GM15510 (cell line): Measurements from ENCODE around the gene CTTN.

ENCODE experiments used
- POLR2A ChIP-seq: IDR thresholded peaks from 3 replicates; pipeline ENCODE4 v1.6.1; 2011; ENCODE audit warnings: borderline replicate concordance; ENCODE audit not compliant: insufficient read length; ENCODE audit errors: extremely low read depth

CTTN gene

DNA sequence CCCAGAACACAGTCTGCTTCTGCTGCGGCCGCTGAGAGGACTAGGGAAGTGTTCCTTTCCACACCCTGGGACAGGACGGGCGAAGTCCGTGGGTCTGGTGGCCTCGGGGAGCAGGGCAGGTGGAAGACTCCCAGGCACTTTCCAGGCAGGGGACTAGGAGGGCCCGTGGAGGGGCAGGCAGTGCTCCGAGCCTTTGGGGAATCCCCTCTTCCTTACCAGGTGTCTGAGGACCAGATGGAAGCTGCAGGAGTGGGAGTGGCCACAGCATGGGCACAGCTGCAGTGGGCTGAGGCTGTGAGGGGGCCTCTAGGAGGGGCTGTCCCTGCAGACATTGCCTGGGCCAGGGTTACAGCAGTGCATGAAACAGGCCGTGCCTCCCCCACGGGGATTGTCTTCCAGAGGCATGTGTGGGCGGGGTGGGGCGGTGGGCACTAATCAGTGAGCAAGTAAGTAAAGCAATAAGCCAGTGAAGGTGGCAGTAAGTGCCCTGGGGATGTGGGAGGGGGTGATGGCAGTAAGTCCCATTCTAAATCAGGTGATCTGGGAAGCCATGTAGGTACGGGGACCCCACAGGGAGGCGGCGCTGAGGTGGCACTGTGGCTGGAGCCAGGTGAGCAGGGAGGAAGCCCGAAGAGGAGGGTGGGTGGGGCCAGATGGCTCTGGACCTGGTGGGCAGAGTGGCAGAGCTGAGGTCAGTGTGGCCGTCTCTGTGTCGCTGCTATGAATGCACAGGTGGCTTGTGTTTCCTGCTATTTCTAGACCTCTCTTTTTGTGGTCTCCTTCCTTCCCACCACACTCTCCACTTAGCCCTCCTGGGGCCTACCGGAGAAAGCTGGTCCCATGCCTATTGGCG lies 66.4 kb downstream of the CTTN start:
- no peak for TF ChIP-seq POLR2A

DNA sequence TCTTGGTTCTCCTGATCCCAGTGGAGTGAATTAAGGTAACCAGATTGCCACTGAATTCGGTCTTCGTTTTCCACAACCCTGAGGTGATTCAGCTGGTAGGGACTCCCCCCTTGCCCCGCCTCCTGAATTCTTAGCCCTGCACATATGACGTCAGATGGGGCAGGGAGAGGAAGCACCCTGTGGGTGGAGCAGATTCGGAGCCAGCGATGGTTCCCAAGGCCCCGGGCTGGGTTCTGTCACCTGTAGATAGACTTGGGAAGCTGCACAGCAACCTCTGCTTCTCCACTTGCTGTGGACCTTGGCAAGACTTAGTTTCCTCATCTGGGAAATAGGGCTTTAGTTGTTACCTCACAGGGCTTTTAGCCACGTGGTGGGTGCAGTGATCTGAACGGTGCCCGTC lies 67.8 kb downstream of the CTTN start:
- TF ChIP-seq POLR2A: no peak

DNA sequence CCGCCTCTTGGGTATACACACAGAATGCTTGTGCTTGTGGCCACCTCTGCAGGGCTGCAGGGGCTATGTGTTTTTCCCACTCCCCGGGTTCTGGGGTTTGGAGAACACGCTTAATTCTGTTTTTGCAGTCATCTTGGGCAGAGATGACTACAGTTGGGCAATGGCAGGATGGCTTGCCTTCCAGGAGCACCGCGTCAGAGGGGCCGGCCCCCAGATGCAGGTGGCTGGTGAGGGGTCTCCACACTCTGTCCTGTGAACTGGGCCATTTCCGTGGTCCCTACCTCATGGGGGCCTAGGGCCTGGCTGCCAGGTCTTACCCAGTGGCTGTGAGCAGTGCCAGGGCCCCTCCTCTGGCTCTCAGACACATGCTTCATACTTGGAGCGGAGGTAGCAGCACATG lies 68.3 kb downstream of the CTTN start:
- no peak for TF ChIP-seq POLR2A

DNA sequence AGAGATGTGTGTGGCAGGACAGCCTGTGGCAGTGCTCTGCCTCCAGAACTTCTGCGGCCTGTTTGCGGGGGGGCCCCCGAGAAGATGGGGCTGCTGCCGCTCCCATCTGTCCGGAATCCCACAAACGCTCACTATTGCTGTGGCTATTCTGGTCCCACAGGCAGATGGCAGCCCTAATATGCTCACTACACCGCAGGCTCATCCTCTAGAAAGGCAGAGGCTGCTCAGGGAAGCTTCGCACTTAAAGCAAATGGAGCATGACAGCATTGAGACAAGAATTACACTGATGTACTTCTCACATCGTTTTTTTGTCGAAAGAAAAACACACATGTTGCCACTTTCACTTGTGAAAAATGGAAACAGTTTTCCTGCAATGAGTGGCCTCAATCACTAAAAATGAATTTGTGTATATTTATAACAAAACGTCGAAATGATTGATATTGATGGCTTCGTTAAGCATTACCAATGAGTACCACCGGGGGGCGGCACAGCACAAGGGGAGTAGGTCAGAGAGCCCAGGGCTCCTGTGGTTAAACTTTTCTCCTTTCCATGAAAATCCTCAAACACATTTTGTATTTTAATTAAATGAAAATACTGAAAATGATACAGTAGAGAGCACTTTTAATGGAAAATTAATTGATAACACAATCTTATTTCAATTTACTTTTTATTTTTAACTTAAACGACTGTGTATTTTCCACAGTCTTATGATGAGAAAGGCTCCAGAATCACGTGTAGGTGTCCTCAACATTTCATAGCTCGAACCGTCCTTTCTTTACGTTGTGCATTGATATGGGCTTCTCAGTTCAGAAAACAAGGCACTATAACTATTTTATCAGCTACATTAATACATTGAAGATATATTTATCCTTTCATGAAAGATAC lies 69.1 kb downstream of the CTTN start:
- no peak for TF ChIP-seq POLR2A

DNA sequence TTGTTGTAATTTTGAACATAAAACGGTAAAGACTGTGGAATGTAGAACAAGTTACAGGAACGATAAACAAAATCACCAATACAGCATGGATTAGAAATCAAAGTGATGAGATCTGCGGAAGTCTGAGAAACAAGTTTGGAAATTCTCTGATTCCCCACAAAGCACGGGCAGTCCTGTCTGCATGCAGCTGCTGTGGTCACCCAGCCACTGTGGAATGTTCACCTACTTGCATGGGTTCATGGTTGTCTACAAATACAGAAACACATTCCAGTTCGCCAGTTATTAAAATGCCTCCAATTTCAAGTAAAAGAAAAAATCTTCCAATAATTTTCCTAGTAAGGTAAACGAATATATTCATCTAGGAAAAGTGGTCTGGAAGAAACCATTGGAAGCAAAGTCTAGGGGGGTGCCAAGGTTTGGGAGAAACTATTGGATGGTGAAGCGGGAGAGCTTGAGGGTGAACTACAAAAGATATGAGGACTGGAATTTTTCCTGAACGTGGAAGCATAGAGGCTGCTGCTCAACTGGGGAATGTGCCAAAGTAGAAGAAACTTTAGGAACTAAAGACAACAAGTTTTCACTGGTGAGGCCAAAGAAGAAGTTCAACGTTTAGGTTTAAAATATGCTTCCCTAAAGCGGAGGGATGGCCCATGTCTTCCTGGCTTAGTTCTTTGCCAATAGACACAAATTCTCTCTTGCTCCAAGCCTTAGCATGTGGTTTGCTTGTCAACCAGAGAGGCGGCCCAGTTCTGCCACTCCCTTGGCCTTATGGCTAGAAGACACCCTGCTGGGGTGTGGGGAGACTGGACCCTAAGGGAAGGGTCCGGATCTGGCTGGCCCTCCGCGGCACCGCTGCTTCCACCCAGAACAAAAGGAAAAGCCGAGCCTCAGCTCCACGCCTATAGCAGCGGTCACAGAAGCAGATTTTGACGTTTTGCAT lies 70.2 kb downstream of the CTTN start:
- TF ChIP-seq POLR2A: no peak

DNA sequence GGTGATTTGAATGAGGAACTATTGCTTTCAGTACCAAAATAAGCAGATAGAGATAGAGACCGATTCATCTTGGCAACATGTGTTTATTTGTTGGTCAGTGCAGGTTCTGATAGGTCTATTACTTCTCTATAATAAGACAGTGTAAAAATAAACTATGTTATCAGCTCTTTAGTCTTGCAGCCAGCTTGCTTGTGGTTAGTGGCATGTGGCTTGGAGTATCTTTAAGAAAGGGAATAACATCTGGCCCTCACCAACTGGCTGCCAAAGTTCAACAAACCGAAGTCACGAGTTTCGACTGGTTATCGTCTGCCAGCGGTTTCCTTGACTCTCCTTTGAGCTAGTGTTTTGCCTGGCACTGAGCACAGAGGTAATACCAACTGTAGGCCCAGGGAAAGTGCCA lies 71.8 kb downstream of the CTTN start:
- TF ChIP-seq POLR2A: no peak

DNA sequence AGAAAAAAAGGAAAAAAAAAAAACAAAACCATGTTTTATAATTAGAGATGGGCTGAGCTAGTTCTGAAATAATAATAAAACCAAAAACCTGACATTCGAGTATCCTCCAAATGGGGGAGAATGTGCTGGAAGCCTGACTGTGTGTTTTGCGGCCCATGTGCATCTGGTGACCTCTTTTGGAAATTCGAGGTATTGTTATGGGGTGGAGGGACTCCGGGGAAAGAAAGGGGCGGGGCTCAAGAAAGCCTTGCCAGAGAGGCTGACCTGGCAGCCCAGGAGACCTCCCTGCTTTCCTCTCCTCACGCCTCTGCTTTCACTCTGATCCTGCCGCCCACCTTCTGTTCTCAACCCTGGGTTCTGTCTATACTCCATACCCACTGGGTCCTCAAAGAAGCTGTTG lies 72.9 kb downstream of the CTTN start:
- no peak for TF ChIP-seq POLR2A

DNA sequence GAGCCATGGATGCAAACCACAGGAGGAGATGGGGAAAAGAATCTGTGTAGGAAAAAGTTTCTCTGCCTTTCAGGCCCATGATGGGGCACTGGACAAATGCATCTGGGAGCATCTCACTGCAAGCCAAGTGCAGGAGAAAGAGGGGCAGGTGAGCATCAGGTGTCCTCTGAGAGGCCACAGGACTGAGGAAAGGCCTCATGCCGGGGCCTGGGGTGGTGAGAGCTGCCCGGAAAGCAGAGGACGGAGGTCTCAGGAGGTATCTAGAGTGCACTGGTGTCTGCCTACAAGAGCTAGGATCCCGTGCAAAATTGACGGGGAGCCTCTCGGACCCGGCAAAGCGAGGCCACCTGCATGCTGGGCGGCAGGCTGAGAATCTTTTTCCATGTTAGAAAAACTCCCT lies 73.9 kb downstream of the CTTN start:
- TF ChIP-seq POLR2A: no peak

DNA sequence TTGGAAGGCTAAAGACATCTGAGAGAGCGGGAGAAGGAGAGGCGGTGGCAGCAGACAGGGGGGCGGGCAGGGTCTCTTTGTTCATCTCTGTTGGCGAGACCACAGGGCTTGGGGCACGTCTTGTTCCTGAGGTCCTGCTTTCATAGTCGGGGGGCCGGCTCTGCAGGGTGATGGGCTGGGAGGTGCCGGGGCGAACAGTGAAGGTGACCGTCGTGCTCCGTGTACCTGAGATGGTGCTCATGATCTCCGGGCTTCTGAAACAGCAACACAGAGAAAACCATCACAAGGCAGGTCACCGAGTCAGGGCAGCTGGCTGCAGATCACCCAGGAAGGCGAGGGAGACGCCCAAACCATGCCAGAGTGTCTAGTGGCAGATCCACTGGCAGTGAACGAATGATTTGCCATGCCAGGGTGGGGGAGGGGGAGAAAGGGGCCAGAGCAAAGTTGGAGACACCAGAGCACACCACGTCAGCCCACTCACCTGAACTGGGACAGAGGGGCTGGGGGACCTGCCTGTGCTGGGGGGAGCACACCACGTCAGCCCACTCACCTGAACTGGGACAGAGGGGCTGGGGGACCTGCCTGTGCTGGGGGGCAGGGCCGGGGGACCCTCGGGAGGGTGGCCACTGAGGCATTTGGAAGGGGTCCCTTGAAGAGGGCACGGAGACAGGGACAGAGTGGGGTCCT lies 75.0 kb downstream of the CTTN start:
- no peak for TF ChIP-seq POLR2A

DNA sequence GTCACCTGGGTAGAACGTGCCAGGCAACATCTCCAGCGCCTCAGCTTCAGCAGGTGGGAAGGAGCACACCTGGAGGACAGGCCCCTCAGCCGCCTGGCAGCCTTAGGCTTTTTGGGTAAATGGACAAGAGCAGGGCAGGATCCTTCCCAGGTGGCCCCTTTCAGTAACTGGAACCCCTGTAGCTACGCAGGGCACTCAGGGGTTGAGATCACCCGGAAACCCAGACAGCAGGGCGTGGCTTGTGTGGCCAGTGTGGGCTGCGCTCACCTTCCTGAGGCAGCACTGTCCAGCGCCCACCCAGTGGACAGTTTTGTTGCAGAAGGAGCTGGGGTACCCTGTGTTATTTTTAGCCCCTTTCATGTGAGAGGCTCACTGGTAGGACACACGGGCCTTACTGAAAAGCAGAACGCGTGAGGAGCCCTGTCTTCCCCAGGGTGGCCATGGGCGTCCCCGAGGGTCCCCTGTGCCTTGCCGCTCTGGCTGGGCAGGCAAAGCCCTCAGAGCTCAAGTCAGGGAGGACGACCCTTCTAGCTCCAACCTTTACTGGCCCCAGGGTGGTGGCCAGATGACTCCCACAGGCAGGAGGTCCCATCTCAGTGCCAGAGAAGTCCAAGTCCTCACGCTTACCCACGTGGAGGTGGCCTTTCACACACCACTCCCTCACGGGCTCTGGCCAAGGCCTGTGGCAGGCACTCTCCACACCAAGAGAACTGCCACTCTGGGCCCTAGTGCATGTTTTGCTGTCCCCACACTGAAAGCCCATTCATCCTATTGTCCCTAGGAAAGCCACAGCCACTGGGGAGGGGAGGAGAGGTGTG lies 75.8 kb downstream of the CTTN start:
- TF ChIP-seq POLR2A: no peak

DNA sequence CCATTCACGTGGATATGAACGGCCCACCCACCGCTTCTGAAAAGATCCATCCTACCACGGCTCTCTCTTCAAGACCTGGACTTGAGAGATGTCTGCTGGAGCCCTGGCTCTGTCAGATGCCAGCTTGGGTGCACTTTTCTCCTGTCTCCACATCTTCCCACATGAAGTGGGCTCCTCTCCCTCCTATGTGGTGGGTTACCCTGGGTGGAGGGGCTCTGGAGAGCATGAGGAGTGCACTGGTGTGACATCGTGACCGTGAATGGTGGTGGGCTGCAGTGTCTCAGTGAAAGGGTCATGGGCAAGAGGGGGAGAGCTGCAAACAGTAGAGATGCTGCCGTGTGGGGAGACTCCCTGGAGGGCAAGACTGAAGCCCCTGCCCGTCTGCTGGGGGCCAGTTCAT lies 76.4 kb downstream of the CTTN start:
- TF ChIP-seq POLR2A: no peak

DNA sequence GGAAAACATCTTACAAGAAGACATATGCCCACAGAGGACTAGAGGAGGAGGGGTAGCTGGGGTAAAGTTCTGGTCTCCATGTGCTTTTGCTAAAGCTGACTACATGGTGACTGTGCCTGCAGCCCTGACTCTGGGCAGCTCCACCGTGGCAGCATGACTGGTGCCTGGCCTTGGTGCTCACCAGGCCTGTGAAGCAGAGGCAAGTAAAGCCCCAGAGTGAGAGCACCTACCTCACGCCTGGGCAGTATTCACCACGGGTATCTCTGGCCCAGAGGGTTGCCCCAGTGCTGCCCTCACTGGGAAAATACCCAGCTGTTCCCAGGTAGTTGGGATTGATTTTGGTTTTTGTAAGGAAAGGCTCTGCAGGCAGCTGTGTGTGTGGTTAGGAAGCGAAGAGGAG lies 78.3 kb downstream of the CTTN start:
- no peak for TF ChIP-seq POLR2A

DNA sequence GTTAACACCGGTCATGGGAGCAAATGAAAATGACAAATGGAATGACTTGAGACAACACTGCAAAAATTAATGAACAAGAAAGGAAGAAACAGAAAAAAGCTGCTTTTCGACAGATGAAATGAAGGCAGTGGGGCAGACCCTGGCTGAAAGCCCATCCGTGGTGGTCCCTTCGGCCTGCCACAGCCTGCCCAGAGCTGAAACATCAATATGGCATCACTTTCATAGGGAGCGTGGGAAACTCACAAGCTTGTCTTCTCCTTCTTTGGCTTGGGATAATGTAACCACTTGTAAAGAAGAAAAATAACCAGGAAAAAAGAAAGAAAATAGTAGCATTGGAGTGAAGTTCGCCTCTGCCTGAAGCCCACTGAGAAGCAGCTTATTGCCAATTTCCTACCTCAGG lies 78.8 kb downstream of the CTTN start:
- TF ChIP-seq POLR2A: no peak
